ENCODE data around the gene PMEL. TPM values are rescaled to one million over a fixed set of nuclear protein-coding genes. Genes with fewer than 3 reads are reported as not detected.
"Not testable (repeated sequence)": the region's sequence is repeated elsewhere in the genome, so short reads cannot be mapped to it uniquely, and the experiment has no call there.

PMEL gene
- total and polyA plus RNA-seq, 2 of the 8 experiments (the other 6 are each of a cell fraction or from before 2014, with no cell fraction given): 120 to 382 TPM

DNA sequence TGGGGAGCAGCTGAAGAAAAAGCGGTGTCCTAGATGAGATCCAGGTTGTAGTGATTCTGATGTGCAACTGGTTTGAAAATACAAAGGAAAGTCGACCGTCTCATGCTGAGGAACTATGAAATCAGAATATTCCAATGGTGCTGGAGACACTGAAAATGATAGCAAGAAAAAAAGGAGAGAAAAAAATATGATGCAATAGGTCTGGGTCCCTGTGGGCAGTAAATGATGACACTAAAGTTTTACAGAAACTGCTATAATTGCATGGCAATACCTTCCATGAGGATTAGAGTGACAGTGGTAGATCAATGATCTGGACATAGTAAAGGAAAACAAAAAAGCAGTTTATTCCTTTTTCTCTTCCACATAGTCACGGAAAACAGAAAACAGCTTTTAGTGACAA is 40.5 kb downstream of the PMEL start (continued):
- TF ChIP-seq RNF2 (IDR thresholded peaks at IDR 0.05; ENCODE audit: borderline replicate concordance, low read depth, low read length, missing control alignments, poor library complexity, severe bottlenecking) (no peak), HDAC2 (IDR thresholded peaks at IDR 0.05; ENCODE audit: borderline replicate concordance in 1 of 2, low read depth in 2 of 2, low read length in 2 of 2) (no peak), SAP30 (IDR thresholded peaks at IDR 0.05; ENCODE audit: insufficient read depth, insufficient replicate concordance, low read length) (no peak), CHD2 (IDR thresholded peaks at IDR 0.05; ENCODE audit: low read length) (no peak), EGR1 (IDR thresholded peaks at IDR 0.05; ENCODE audit: borderline replicate concordance, low read depth, low read length) (no peak), NANOG (IDR thresholded peaks at IDR 0.05; ENCODE audit: insufficient read depth, low read depth, low read length, poor library complexity, severe bottlenecking) (no peak)

DNA sequence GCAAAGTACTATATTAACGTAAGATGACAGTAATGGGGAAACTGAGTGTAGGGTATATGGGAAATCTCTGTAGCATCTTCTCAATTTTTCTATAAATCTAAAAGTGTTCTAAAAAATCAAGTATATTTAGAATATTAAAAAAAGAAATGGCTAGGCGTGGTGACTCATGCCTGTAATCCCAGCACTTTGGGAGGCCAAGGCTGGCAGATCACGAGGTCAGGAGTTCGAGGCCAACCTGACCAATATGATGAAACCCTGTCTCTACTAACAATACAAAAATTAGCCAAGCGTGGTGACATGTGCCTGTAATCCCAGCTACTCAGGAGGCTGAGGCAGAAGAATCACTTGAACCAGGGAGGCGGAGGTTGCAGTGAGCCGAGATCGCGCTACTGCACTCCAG is 42.2 kb downstream of the PMEL start:
- H2AK5ac ChIP-seq (ENCODE audit: low read depth, low read length); H3K14ac ChIP-seq (ENCODE audit: insufficient read length); H3K4me3 ChIP-seq (ENCODE audit: extremely low read depth in 1 of 4, insufficient read depth in 2 of 4, low read depth in 3 of 4, low read length in 4 of 4); H3K23ac ChIP-seq (ENCODE audit: insufficient read length); H3K56ac ChIP-seq (replicated peaks; ENCODE audit: insufficient read length, low read depth, low read length); H2BK12ac ChIP-seq (ENCODE audit: low read depth, low read length); H2AFZ ChIP-seq (ENCODE audit: low read length); FAIRE-seq; H3K9ac ChIP-seq (replicated peaks in 1 of 4; ENCODE audit: extremely low read depth in 1 of 4, low read depth in 3 of 4, low read length in 3 of 4); H4K5ac ChIP-seq (ENCODE audit: insufficient read length, low read depth, low read length); H3K9me3 ChIP-seq (ENCODE audit: insufficient read depth in 2 of 2, low read depth in 1 of 2, low read length in 1 of 2); H3K18ac ChIP-seq (ENCODE audit: extremely low read depth, low read length); H4K91ac ChIP-seq (replicated peaks; ENCODE audit: insufficient read length, low read length); H3K27me3 ChIP-seq (replicated peaks in 1 of 4; ENCODE audit: control insufficient read depth in 3 of 4, extremely low read depth in 1 of 4, insufficient read depth in 3 of 4, low read length in 3 of 4); H3K4ac ChIP-seq (replicated peaks; ENCODE audit: insufficient read length, low read depth, low read length); H3K27ac ChIP-seq (ENCODE audit: low read depth, low read length); H2BK15ac ChIP-seq (ENCODE audit: low read length); H4K8ac ChIP-seq (ENCODE audit: extremely low read depth, insufficient read depth, low read length); H4K20me1 ChIP-seq (replicated peaks in 1 of 2; ENCODE audit: control insufficient read depth in 1 of 2, insufficient read depth in 2 of 2, low read length in 2 of 2); H2BK120ac ChIP-seq (replicated peaks; ENCODE audit: low read depth, low read length); H3K4me1 ChIP-seq (replicated peaks in 1 of 4; ENCODE audit: control insufficient read depth in 3 of 4, insufficient read depth in 4 of 4, low read length in 3 of 4); H3K23me2 ChIP-seq (ENCODE audit: low read depth, low read length); H3K4me2 ChIP-seq (ENCODE audit: insufficient read depth in 1 of 2, low read depth in 2 of 2, low read length in 2 of 2); H2BK5ac ChIP-seq (ENCODE audit: low read depth, low read length); H3K79me1 ChIP-seq (ENCODE audit: low read depth, low read length); DNase-seq (ENCODE audit: low read depth in 1 of 2, low spot score in 2 of 2); POLR2A ChIA-PET (ENCODE audit: partially characterized antibody); H2BK20ac ChIP-seq (ENCODE audit: low read length): not testable (repeated sequence)
- WGBS, 2 experiments (ENCODE audit: extremely low coverage in 1 of 2, insufficient coverage in 1 of 2, insufficient read length in 1 of 2, insufficient replicate concordance in 2 of 2, low coverage in 1 of 2, low lambda C conversion rate in 2 of 2, missing lambda C conversion rate in 1 of 2): 99% methylated on average over 9 of the region's 9 CpGs; no CpG with 5 or more reads in 1 of the 2 experiments
- CTCF ChIA-PET (ENCODE audit: partially characterized antibody): interaction anchor here (2.4 kb wide), 1 partner anchor 96 kb away, joined by 7 read pairs; no protein-coding TSS in a partner anchor
- H3K79me2 ChIP-seq (ENCODE audit: control insufficient read depth in 1 of 2, insufficient read depth in 2 of 2, low read length in 2 of 2): peaks cover 19 to 78% of the 10 kb centered on the region in 2 experiments
- H3K36me3 ChIP-seq (ENCODE audit: control insufficient read depth in 2 of 4, insufficient read depth in 4 of 4, low read length in 3 of 4): peaks cover 0 to 15% (median 4%) of the 10 kb centered on the region in 4 experiments; a peak in 5 of 8 replicates

Data from H1 (cell line).